Ishikawa (cell line): Measurements from ENCODE around the gene CPPED1.

ENCODE experiments used
- CEBPB ChIP-seq: IDR thresholded peaks from 2 replicates; pipeline ENCODE4 v1.6.1; 2012
- CREB1 ChIP-seq: IDR thresholded peaks from 2 replicates; pipeline ENCODE4 v1.6.1; 2012; ENCODE audit warnings: low read depth
- EGR1 ChIP-seq: IDR thresholded peaks from 2 replicates; pipeline ENCODE4 v1.6.1; 2012
- EP300 ChIP-seq: IDR thresholded peaks from 2 replicates; pipeline ENCODE4 v1.6.1; 2012; ENCODE audit warnings: borderline replicate concordance
- MAX ChIP-seq: IDR thresholded peaks from 2 replicates; pipeline ENCODE4 v1.6.1; 2012
- NFIC ChIP-seq: IDR thresholded peaks from 2 replicates; pipeline ENCODE4 v1.6.1; 2012
- RAD21 ChIP-seq: IDR thresholded peaks from 2 replicates; pipeline ENCODE4 v1.6.1; 2012; ENCODE audit warnings: low read depth
- REST ChIP-seq: IDR thresholded peaks from 2 replicates; pipeline ENCODE4 v1.6.1; 2012; ENCODE audit warnings: low read depth, mild to moderate bottlenecking
- TAF1 ChIP-seq: IDR thresholded peaks from 2 replicates; pipeline ENCODE4 v1.6.1; 2012; ENCODE audit warnings: low read depth, mild to moderate bottlenecking
- TEAD4 ChIP-seq: IDR thresholded peaks from 2 replicates; pipeline ENCODE4 v1.6.1; 2012
- USF1 ChIP-seq: IDR thresholded peaks from 2 replicates; pipeline ENCODE4 v1.6.1; 2012
- YY1 ChIP-seq: IDR thresholded peaks from 2 replicates; pipeline ENCODE4 v1.6.1; 2012; ENCODE audit warnings: low read depth
- ZBTB7A ChIP-seq: IDR thresholded peaks from 2 replicates; pipeline ENCODE4 v1.6.1; 2012; ENCODE audit warnings: low read depth

GRCh38 chr16:12680531-12680930, 123.2 kb downstream of the CPPED1 start:
- no peak for TF ChIP-seq USF1
- TF ChIP-seq TAF1 = no peak
- TF ChIP-seq CEBPB = no peak
- TF ChIP-seq REST = no peak
- TF ChIP-seq TEAD4 = no peak
- TF ChIP-seq EP300 = no peak
- no peak for TF ChIP-seq EGR1
- no peak for TF ChIP-seq YY1
- TF ChIP-seq NFIC = no peak
- TF ChIP-seq RAD21 = no peak
- no peak for TF ChIP-seq CREB1
- TF ChIP-seq MAX = no peak
- TF ChIP-seq ZBTB7A = no peak
